Caco-2 (cell line): ENCODE measurements around the gene MAK. TPM values are rescaled to one million over a fixed set of nuclear protein-coding genes. Genes with fewer than 3 reads are reported as not detected.
"Not testable (repeated sequence)": the region's sequence is repeated elsewhere in the genome, so short reads cannot be mapped to it uniquely, and the experiment has no call there.

Experiments
- BruUV-seq: library from RNA; stranded (reverse); fragments of 400-500 nt; replicated peaks from 2 replicates; lab custom pipeline; 2021; lab: Mats Ljungman, UMichigan
- CTCF ChIA-PET: fragments of 300-600 bp; sonication (Branson Sonifier 250); formaldehyde crosslinking; loops from one replicate; lab custom pipeline; 2022; ENCODE audit warnings: antibody characterized with exemption; lab: Charles Lee
- POLR2A ChIA-PET: fragments of 300-600 bp; sonication (Branson Sonifier 250); formaldehyde crosslinking; loops from one replicate; lab custom pipeline; 2022; ENCODE audit warnings: antibody characterized with exemption; lab: Charles Lee
- DNase-seq, 2 experiments: peaks; one replicate each; pipeline versions ENCODE4 v3.0.0 to v3.0.0-alpha.2; 2020 to 2022
- H3K27me3 ChIP-seq: replicated peaks from 2 replicates; pipeline ENCODE4 v1.6.0; 2011; ENCODE audit warnings: low read length; ENCODE audit not compliant: control insufficient read depth, insufficient read depth
- H3K36me3 ChIP-seq: 2 replicates; pipeline ENCODE4 v1.5.1; 2011; ENCODE audit warnings: low read length; ENCODE audit not compliant: control insufficient read depth, insufficient read depth
- H3K4me1 ChIP-seq: fragments of 250-450 bp; sonication (Bioruptor Pico); 2 replicates; pipeline ENCODE4 v1.5.1; 2020; ENCODE audit warnings: mild to moderate bottlenecking
- H3K4me3 ChIP-seq: 2 replicates; pipeline ENCODE4 v1.5.1; 2011; ENCODE audit warnings: low read depth, mild to moderate bottlenecking, control low read depth, low read length
- H3K9me3 ChIP-seq: fragments of 250-450 bp; sonication (Bioruptor Pico); 2 replicates; pipeline ENCODE4 v1.5.1; 2020; ENCODE audit warnings: mild to moderate bottlenecking, moderate library complexity
- H3K27ac Mint-ChIP-seq: one replicate; pipeline ENCODE4 v1.8.0; 2022; ENCODE audit warnings: mixed read lengths; ENCODE audit not compliant: unreplicated experiment
- H3K27me3 Mint-ChIP-seq: one replicate; pipeline ENCODE4 v1.8.0; 2022; ENCODE audit warnings: mixed read lengths; ENCODE audit not compliant: insufficient read depth, unreplicated experiment
- H3K36me3 Mint-ChIP-seq: one replicate; pipeline ENCODE4 v1.8.0; 2022; ENCODE audit warnings: mild to moderate bottlenecking, mixed read lengths; ENCODE audit not compliant: insufficient read depth, unreplicated experiment
- H3K4me1 Mint-ChIP-seq: one replicate; pipeline ENCODE4 v1.8.0; 2022; ENCODE audit warnings: low read depth, mixed read lengths; ENCODE audit not compliant: unreplicated experiment
- H3K4me3 Mint-ChIP-seq: one replicate; pipeline ENCODE4 v1.8.0; 2022; ENCODE audit warnings: mild to moderate bottlenecking, moderate library complexity, mixed read lengths; ENCODE audit not compliant: unreplicated experiment
- H3K9me3 Mint-ChIP-seq: one replicate; pipeline ENCODE4 v1.8.0; 2022; ENCODE audit warnings: mixed read lengths; ENCODE audit not compliant: unreplicated experiment
- intact Hi-C: fragments of 100-400 bp; cut with micrococcal nuclease; formaldehyde crosslinking; loops from one replicate; pipeline ENCODE4 v1.10.0; 2022; ENCODE audit not compliant: unreplicated experiment
- total RNA-seq: library from RNA; stranded (reverse); gene quantifications from 2 replicates; pipeline ENCODE4 v1.2.3, GENCODE V29; 2022
- TF ChIP-seq, protein P1 (sequence below), 2 experiments: fragments of 200-600 bp in 1 of 2; IDR thresholded peaks; 1 replicate in 1 of 2; 2 replicates in 1 of 2; pipeline versions ENCODE4 v1.5.1 to v1.8.0; 2011 to 2022; ENCODE audit warnings: antibody characterized with exemption in 1 of 2, control low read depth in 1 of 2, inconsistent platforms in 1 of 2, low read depth in 1 of 2, low read length in 1 of 2, mild to moderate bottlenecking in 1 of 2, moderate library complexity in 1 of 2; ENCODE audit not compliant: insufficient read depth in 1 of 2, severe bottlenecking in 1 of 2, unreplicated experiment in 1 of 2

Gene MAK
- total RNA-seq, 1 experiment from 2014 or later, result 0.16 TPM

GRCh38 chr6:10867952-10868351 lies 29.6 kb upstream of the MAK start:
- H3K36me3 ChIP-seq, result no peaks in the 10 kb centered on the region
- H3K4me1 Mint-ChIP-seq, result no peaks in the 10 kb centered on the region
- no peaks in the 10 kb centered on the region for H3K9me3 ChIP-seq
- H3K27ac Mint-ChIP-seq, result no peak overlapping the region
- no peaks in the 10 kb centered on the region for H3K27me3 Mint-ChIP-seq
- no peak overlapping the region for H3K4me3 ChIP-seq
- intact Hi-C loops, result no loop called here
- H3K9me3 Mint-ChIP-seq, result no peaks in the 10 kb centered on the region
- no peaks in the 10 kb centered on the region; the same call in 1 of the 2 replicates for H3K4me1 ChIP-seq
- ChIA-PET POLR2A (no interaction called here), CTCF (no interaction called here)
- no peak for DNase-seq
- H3K36me3 Mint-ChIP-seq, result no peaks in the 10 kb centered on the region
- no TSS peak for BruUV-seq
- H3K4me3 Mint-ChIP-seq, result no peak overlapping the region
- TF ChIP-seq, protein P1, sequence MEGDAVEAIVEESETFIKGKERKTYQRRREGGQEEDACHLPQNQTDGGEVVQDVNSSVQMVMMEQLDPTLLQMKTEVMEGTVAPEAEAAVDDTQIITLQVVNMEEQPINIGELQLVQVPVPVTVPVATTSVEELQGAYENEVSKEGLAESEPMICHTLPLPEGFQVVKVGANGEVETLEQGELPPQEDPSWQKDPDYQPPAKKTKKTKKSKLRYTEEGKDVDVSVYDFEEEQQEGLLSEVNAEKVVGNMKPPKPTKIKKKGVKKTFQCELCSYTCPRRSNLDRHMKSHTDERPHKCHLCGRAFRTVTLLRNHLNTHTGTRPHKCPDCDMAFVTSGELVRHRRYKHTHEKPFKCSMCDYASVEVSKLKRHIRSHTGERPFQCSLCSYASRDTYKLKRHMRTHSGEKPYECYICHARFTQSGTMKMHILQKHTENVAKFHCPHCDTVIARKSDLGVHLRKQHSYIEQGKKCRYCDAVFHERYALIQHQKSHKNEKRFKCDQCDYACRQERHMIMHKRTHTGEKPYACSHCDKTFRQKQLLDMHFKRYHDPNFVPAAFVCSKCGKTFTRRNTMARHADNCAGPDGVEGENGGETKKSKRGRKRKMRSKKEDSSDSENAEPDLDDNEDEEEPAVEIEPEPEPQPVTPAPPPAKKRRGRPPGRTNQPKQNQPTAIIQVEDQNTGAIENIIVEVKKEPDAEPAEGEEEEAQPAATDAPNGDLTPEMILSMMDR (IDR thresholded peaks at IDR 0.05; ENCODE audit: insufficient read depth in 1 of 2, low read depth in 1 of 2, low read length in 1 of 2, severe bottlenecking in 1 of 2, unreplicated experiment in 1 of 2), result no peak
- H3K27me3 ChIP-seq, result no peaks in the 10 kb centered on the region

GRCh38 chr6:10866709-10867108 lies 28.4 kb upstream of the MAK start:
- H3K4me1 ChIP-seq, H3K27me3 Mint-ChIP-seq, H3K4me1 Mint-ChIP-seq, H3K36me3 Mint-ChIP-seq, H3K27ac Mint-ChIP-seq, H3K9me3 Mint-ChIP-seq, BruUV-seq, H3K36me3 ChIP-seq, H3K27me3 ChIP-seq, H3K4me3 ChIP-seq, H3K4me3 Mint-ChIP-seq, H3K9me3 ChIP-seq, DNase-seq, POLR2A ChIA-PET, intact Hi-C loops, CTCF ChIA-PET: not testable (repeated sequence)

- H3K36me3 Mint-ChIP-seq, BruUV-seq, intact Hi-C loops, H3K27me3 Mint-ChIP-seq, H3K4me3 Mint-ChIP-seq, H3K4me3 ChIP-seq, DNase-seq, H3K27ac Mint-ChIP-seq, H3K4me1 Mint-ChIP-seq, H3K27me3 ChIP-seq, POLR2A ChIA-PET, H3K4me1 ChIP-seq, H3K9me3 ChIP-seq, H3K36me3 ChIP-seq, H3K9me3 Mint-ChIP-seq: not testable (repeated sequence)
- CTCF ChIA-PET, result interaction anchor here (0.7 kb wide), 1 partner anchor 108 kb away, joined by 6 read pairs; no protein-coding TSS in a partner anchor
These were observed 24.7 kb upstream of the MAK start for GRCh38 chr6:10863031-10863430.

GRCh38 chr6:10862361-10862760 lies 24.0 kb upstream of the MAK start:
- TF ChIP-seq, protein P1 (IDR thresholded peaks at IDR 0.05; ENCODE audit: insufficient read depth in 1 of 2, low read depth in 1 of 2, low read length in 1 of 2, severe bottlenecking in 1 of 2, unreplicated experiment in 1 of 2), result no peak
- CTCF ChIA-PET, result no interaction called here

More at GRCh38 chr6:10862361-10862760, 24.0 kb upstream of the MAK start:
- Histone ChIP-seq H3K4me1 (no peaks in the 10 kb centered on the region), H3K4me3 (no peak overlapping the region), H3K27me3 (no peaks in the 10 kb centered on the region), H3K36me3 (no peaks in the 10 kb centered on the region), H3K9me3 (no peaks in the 10 kb centered on the region)
- no peaks in the 10 kb centered on the region for H3K36me3 Mint-ChIP-seq
- H3K4me3 Mint-ChIP-seq, result no peak overlapping the region
- no TSS peak for BruUV-seq
- H3K9me3 Mint-ChIP-seq, result no peaks in the 10 kb centered on the region
- POLR2A ChIA-PET, result no interaction called here
- no peaks in the 10 kb centered on the region for H3K4me1 Mint-ChIP-seq
- H3K27me3 Mint-ChIP-seq, result no peaks in the 10 kb centered on the region
- intact Hi-C loops, result no loop called here
- DNase-seq, result no peak
- no peak overlapping the region for H3K27ac Mint-ChIP-seq
